Pancreas (tissue), 10 donors: ENCODE data around the gene SNX18. TPM values are rescaled to one million over a fixed set of nuclear protein-coding genes. Genes with fewer than 3 reads are reported as not detected.

ENCODE experiments used
- ATAC-seq, 4 donors: fragments of 200-7000 bp; cut with Tn5 transposase; one replicate each; pipeline versions ENCODE4 v1.8.0 to v1.9.1; 2020; ENCODE audit warnings: mild to moderate bottlenecking in 4 of 4, moderate library complexity in 4 of 4
- DNase-seq, 6 donors: peaks; one replicate each; pipeline ENCODE4 v3.0.0-alpha.2; 2020
- FAIRE-seq: peaks from 2 replicates; lab custom pipeline; 2012; peaks lifted over from hg19 to GRCh38; lab: Jason Lieb, UNC
- H3K27ac ChIP-seq, 4 donors: fragments of 200-600 bp; sonication (generic); 1 replicate in 3 of 4; 2 replicates in 1 of 4; pipeline versions ENCODE4 v1.5.0 to v1.8.0; 2020
- H3K27me3 ChIP-seq, 4 donors: fragments of 200-600 bp; one replicate each; pipeline ENCODE4 v1.8.0; 2021
- H3K36me3 ChIP-seq, 3 donors: fragments of 200-600 bp; sonication (generic) in 1 of 3; one replicate each; pipeline versions ENCODE4 v1.5.0 to v1.8.0; 2020 to 2021
- H3K4me1 ChIP-seq, 3 donors: fragments of 200-600 bp; one replicate each; pipeline ENCODE4 v1.8.0; 2021
- H3K4me3 ChIP-seq, 4 donors: fragments of 200-600 bp; sonication (generic) in 2 of 4; one replicate each; pipeline versions ENCODE4 v1.5.0 to v1.8.0; 2020 to 2021
- H3K9me3 ChIP-seq, 4 donors: fragments of 200-600 bp; one replicate each; pipeline ENCODE4 v1.8.0; 2021
- WGBS, 2 donors: extraction: QIAGEN DNeasy Blood & Tissue Kit; methylation state at CpG; one replicate each; pipeline ENCODE4 v1.1.7; 2013; 5-methylcytosine and 5-hydroxymethylcytosine counted together
- intact Hi-C, 3 donors: fragments of 100-400 bp; cut with DNase I; formaldehyde crosslinking; loops; one replicate each; pipeline versions ENCODE4 v1.11.1 to v1.14.2; 2022
- polyA plus RNA-seq, 2 donors: library from polyadenylated mRNA; stranded (reverse); fragments of 200-250 nt; gene quantifications; one replicate each; pipeline ENCODE4 v1.2.3, GENCODE V29; 2013
- total RNA-seq, 6 donors: library from RNA; stranded (reverse); fragmentation: NEBNext Ultra II Directional in 4 of 6; extraction: Animal tissue kit (Norgen Biotek cat#: 25700) in 4 of 6; gene quantifications; one replicate each; pipeline versions ENCODE4 v1.2.1 to v1.2.4, GENCODE V29; 2021 to 2023
- TF ChIP-seq, protein P1 (sequence below), 4 donors: fragments of 200-600 bp; sonication (generic) in 3 of 4; IDR thresholded peaks; one replicate each; pipeline versions ENCODE4 v1.5.0 to v1.8.0; 2021; ENCODE audit warnings: antibody characterized with exemption in 4 of 4
- donor health status: healthy with polysubstance abuse.
- donor health status: DM: no; HTN: no; CAD: no; lungs with moderate emphysema.
- donor health status: DM: no; HTN: no; CAD: no.
- donor health status: control.
- donor health status: control.
- donor health status: Bipolar disorder and iron deficiency.
- donor health status: DM: yes; HTN: yes; CAD: no.
- donor health status: DM: no; HTN: no; CAD: no.
- donor health status: DM: no; HTN: no; CAD: no.
- donor health status: DM: yes; HTN: yes; CAD: no.

The SNX18 gene
- total and polyA plus RNA-seq, 8 donors: 2.9 to 20.0 (median 12.1) TPM

DNA sequence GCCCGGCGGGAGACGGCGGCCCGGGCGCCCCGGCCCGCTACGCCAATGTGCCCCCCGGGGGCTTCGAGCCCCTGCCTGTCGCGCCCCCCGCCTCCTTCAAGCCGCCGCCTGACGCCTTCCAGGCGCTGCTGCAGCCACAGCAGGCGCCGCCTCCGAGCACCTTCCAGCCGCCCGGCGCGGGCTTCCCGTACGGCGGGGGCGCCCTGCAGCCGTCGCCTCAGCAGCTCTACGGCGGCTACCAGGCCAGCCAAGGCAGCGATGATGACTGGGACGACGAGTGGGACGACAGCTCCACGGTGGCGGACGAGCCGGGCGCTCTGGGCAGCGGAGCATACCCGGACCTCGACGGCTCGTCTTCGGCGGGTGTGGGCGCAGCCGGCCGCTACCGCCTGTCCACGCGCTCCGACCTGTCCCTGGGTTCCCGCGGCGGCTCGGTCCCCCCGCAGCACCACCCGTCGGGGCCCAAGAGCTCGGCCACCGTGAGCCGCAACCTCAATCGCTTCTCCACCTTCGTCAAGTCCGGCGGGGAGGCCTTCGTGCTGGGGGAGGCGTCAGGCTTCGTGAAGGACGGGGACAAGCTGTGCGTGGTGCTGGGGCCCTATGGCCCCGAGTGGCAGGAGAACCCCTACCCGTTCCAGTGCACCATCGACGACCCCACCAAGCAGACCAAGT, 723 bp downstream of the SNX18 start:
- Histone ChIP-seq H3K4me1 (peaks cover 3 to 30% (median 14%) of the 10 kb centered on the region in 3 donors), H3K27ac (peak overlapping the region; percentile 91 to 96 (median 93)), H3K27me3 (no peaks in the 10 kb centered on the region), H3K4me3 (peak overlapping the region; percentile 88 to 99 (median 96)), H3K9me3 (no peaks in the 10 kb centered on the region), H3K36me3 (no peaks in the 10 kb centered on the region)
- DNase-seq (peak; percentile 53 to 90 (median 70)), ATAC-seq (peak; percentile 69 to 83 (median 74)), FAIRE-seq (no peak)
- intact Hi-C loops: loop anchor here in 2 of 3 donors (5.0 to 10.0 kb wide), 3 partner anchors 237 to 329 kb away; no protein-coding TSS in a partner anchor
- TF ChIP-seq, protein P1, sequence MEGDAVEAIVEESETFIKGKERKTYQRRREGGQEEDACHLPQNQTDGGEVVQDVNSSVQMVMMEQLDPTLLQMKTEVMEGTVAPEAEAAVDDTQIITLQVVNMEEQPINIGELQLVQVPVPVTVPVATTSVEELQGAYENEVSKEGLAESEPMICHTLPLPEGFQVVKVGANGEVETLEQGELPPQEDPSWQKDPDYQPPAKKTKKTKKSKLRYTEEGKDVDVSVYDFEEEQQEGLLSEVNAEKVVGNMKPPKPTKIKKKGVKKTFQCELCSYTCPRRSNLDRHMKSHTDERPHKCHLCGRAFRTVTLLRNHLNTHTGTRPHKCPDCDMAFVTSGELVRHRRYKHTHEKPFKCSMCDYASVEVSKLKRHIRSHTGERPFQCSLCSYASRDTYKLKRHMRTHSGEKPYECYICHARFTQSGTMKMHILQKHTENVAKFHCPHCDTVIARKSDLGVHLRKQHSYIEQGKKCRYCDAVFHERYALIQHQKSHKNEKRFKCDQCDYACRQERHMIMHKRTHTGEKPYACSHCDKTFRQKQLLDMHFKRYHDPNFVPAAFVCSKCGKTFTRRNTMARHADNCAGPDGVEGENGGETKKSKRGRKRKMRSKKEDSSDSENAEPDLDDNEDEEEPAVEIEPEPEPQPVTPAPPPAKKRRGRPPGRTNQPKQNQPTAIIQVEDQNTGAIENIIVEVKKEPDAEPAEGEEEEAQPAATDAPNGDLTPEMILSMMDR (IDR thresholded peaks at IDR 0.05): no peak
- 6 to 7% methylated on average over 59 to 79 of the region's 79 CpGs for WGBS, 2 donors

DNA sequence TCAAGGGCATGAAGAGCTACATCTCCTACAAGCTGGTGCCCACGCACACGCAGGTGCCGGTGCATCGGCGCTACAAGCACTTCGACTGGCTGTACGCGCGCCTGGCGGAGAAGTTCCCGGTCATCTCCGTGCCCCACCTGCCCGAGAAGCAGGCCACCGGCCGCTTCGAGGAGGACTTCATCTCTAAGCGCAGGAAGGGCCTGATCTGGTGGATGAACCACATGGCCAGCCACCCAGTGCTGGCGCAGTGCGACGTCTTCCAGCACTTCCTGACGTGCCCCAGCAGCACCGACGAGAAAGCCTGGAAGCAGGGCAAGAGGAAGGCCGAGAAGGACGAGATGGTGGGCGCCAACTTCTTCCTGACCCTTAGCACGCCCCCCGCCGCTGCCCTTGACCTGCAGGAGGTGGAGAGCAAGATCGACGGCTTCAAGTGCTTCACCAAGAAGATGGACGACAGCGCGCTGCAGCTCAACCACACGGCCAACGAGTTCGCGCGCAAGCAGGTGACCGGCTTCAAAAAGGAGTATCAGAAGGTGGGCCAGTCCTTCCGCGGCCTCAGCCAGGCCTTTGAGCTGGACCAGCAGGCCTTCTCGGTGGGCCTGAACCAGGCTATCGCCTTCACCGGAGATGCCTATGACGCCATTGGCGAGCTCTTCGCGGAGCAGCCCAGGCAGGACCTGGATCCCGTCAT, 1.4 kb downstream of the SNX18 start:
- WGBS, 2 donors: 81 to 90% methylated on average over 50 of the region's 50 CpGs
- H3K27ac ChIP-seq: peak overlapping the region in 2 of 4 donors; percentile 91 to 96
- no peaks in the 10 kb centered on the region for H3K27me3 ChIP-seq
- peaks cover 10 to 37% (median 21%) of the 10 kb centered on the region in 3 donors for H3K4me1 ChIP-seq
- ATAC-seq: no peak
- H3K36me3 ChIP-seq: no peaks in the 10 kb centered on the region
- intact Hi-C loops: loop anchor here in 2 of 3 donors (5.0 to 10.0 kb wide), 3 partner anchors 236 to 328 kb away; no protein-coding TSS in a partner anchor
- H3K4me3 ChIP-seq: peak overlapping the region; percentile 88 to 99 (median 96)
- TF ChIP-seq, protein P1 (IDR thresholded peaks at IDR 0.05): no peak
- no peak for FAIRE-seq
- peak in 3 of 6 donors; percentile 30 to 65 (median 31) for DNase-seq
- H3K9me3 ChIP-seq: no peaks in the 10 kb centered on the region

DNA sequence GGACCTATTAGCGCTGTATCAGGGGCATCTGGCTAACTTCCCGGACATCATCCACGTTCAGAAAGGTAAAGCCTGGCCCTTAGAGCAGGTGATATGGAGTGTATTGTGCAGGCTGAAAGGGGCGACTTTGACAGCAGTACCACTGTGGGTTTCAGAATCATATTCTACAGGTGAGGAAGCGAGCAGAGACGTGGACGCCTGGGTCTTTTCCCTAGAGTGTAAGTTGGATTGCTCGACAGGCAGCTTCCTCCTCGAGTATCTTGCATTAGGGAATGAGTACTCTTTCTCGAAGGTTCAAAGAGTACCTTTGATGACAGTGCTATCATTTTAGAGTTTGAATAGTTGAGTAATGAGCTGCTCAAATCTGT, 1.9 kb downstream of the SNX18 start:
- Histone ChIP-seq H3K9me3 (no peaks in the 10 kb centered on the region), H3K4me1 (peaks cover 16 to 38% (median 26%) of the 10 kb centered on the region in 3 donors), H3K27ac (peak overlapping the region in 2 of 4 donors; percentile 39 to 91), H3K4me3 (peak overlapping the region; percentile 16 to 99 (median 94)), H3K36me3 (no peaks in the 10 kb centered on the region), H3K27me3 (no peaks in the 10 kb centered on the region)
- WGBS, 2 donors: 33 to 40% methylated on average over 10 of the region's 10 CpGs
- TF ChIP-seq, protein P1 (IDR thresholded peaks at IDR 0.05): no peak
- DNase-seq: no peak
- FAIRE-seq: no peak
- intact Hi-C loops: loop anchor here in 2 of 3 donors (5.0 to 10.0 kb wide), 3 partner anchors 235 to 328 kb away; no protein-coding TSS in a partner anchor
- no peak for ATAC-seq

DNA sequence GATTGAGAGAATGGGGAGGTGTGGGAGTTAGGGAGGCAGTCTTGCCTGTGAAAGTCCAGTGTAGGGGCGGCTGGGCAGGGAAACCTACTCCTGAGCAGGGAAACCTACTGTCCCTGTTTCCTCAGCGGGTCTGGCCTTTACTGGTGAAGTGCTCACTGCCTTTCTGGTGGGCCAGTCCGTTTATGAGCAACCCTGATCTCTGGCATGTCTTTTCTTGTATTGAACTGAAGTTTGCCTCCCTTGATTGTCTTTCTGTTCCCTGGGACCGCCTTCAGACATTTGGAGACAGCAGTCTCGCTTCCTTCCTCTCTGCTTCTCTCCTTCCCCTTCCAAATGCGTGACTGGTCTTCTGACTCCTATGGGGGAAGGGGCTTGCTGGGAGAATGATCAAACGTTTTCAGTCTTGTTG, 2.9 kb downstream of the SNX18 start:
- Histone ChIP-seq H3K4me3 (peak overlapping the region in 3 of 4 donors; percentile 16 to 99 (median 88)), H3K27ac (peak overlapping the region in 2 of 4 donors; percentile 35 to 39), H3K36me3 (no peaks in the 10 kb centered on the region), H3K27me3 (no peaks in the 10 kb centered on the region), H3K9me3 (no peaks in the 10 kb centered on the region), H3K4me1 (peaks cover 25 to 46% (median 32%) of the 10 kb centered on the region in 3 donors)
- TF ChIP-seq, protein P1 (IDR thresholded peaks at IDR 0.05): no peak
- intact Hi-C loops: no loop called here
- peak in 1 of 6 donors; percentile 44 for DNase-seq
- peak in 1 of 4 donors; percentile 8 for ATAC-seq
- FAIRE-seq: no peak
- WGBS, 2 donors: 3 to 6% methylated on average over 7 of the region's 7 CpGs
